HG03097 (cell line): ENCODE data around the gene PITPNM2.
"Not testable (repeated sequence)": the region's sequence is repeated elsewhere in the genome, so short reads cannot be mapped to it uniquely, and the experiment has no call there.

Source experiments
- ATAC-seq: cut with Tn5 transposase; IDR thresholded peaks from one replicate; pipeline ENCODE4 v1.9.1; 2021; ENCODE audit not compliant: unreplicated experiment, low FRiP score

Gene PITPNM2

DNA sequence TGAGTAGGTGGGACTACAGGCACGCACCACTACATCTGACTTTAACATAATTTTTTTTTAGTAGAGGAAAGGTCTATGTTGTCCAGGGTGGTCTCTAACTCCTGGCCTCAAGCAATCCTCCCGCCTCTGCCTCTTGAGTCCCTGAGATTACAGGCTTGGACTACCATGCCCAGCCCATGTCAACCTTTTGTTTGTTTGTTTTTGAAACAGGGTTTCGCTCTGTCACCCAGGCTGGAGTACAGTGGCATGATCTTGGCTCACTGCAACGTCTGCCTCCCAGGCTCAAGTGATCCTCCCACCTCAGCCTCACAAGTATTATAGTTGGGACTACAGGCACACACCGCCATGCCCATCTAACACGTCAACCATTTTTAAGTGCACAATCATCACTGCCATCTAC is 29.2 kb downstream of the PITPNM2 start:
- ATAC-seq: no peak

- no peak for ATAC-seq
Observed at GRCh38 chr12:123120452-123121166, 30.3 kb downstream of the PITPNM2 start.

GRCh38 chr12:123119808-123120207 is 31.1 kb downstream of the PITPNM2 start:
- no peak for ATAC-seq

DNA sequence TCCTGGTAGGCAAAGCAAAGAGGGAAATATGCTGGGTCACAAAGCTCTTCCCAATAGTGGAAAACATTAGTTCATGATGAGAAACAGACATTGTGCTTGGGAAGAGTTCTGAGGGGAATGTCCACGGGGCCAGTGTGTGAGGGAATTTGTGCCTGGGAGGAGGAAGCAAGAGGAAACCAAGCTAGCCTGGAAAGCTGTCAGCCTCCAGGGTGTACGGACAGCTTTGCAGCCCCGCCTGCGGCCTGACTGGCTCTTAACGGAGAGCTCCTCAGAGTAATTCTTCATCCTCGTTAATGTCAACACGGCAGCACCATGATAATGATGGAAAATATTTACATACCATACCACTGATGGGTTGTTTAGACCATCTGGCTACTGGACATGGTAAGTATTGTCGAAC is 32.4 kb downstream of the PITPNM2 start:
- no peak for ATAC-seq

DNA sequence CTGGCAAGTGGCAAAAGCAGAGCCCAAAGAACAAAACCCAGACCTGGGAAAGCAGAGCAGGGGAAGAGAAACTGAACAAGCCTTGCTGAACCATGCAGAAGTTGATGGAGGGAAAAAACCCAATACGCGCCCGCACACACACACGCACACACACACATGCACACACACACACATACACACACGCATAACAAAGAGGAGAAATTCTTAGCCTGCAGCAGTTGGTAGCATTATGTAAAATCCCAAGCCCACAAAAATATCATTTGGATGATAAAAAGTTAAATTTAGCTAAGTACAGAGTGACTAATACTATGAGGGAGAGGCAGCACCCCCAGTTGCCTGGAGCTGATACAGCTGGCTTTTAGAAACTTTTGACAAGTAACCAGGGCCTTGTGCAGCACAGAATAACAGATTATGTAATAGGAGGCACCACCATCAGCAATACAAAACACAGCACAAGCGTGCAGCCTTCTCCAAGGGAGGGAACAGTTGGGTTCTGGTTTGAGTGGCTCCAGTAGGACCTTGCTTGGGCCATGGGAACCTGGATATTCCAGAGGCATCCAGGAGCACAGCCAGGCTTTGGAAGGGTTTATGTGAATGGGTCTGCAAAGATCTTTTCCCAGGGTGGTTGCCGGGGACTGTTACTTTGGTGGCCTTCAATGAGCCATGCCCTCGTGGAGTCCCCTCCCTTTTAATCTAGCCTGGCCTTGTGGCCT is 35.3 kb downstream of the PITPNM2 start:
- no peak for ATAC-seq

- no peak for ATAC-seq
Observed at GRCh38 chr12:123114304-123115083, 36.4 kb downstream of the PITPNM2 start.

GRCh38 chr12:123113026-123113425 is 37.9 kb downstream of the PITPNM2 start:
- no peak for ATAC-seq

DNA sequence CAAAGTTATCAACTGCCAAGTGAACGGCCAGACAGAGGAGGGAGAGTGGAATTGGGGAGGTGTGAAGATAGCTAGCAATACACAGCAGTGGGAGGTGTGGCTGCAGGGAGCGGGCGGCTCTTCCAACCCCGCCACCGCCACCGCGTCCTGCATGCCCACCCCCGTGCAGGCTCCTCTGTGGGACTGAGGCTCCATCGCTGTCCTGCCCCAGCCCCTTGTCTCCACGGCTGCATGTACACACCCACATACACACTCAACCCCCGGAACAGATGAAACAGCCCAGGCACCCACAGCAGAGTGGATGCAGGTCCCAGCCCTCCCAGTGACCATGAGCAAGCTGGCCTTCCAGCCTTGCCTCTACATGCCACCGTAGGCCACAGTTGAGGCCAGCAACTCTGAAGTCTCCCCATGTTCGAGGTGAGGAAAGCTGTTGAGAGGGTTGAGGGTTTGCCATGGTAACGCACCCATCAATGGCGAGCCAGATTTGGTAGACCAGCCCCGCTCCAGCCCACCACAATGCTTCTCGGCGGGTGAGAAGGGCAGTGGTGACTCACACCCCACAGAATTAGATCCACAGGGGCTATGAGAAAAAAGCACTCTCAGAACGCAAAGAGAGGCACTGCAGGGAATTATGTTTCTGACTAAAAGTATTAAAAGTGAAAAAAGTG is 39.3 kb downstream of the PITPNM2 start:
- no peak for ATAC-seq

DNA sequence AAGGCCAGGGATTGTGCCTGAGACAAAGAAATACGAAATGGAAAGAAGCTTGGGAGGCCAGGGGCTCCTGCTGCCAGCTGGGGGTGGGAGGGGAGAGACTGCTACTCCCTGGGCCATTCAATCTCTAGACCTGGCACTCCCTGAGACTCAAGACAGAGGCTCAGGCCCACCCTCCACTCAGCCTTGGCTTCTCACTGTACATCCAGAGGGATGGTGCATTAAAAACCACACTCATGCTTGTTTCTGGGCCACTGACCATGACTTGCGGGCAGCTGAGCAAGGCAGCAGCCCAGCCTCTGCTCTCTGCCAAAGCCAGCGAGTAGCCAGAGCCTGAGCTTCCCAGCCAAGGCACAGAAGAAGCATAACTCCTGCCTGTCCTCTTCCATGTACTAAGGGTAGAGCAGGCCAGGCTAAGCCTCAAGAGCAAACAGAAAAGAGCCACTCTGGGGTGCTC is 41.5 kb downstream of the PITPNM2 start:
- ATAC-seq: no peak

- no peak for ATAC-seq
Observed at GRCh38 chr12:123108682-123109066, 42.2 kb downstream of the PITPNM2 start.

- ATAC-seq: no peak
Observed at GRCh38 chr12:123107926-123108681, 42.8 kb downstream of the PITPNM2 start.

- no peak for ATAC-seq
Observed at GRCh38 chr12:123106640-123107359, 44.1 kb downstream of the PITPNM2 start.

DNA sequence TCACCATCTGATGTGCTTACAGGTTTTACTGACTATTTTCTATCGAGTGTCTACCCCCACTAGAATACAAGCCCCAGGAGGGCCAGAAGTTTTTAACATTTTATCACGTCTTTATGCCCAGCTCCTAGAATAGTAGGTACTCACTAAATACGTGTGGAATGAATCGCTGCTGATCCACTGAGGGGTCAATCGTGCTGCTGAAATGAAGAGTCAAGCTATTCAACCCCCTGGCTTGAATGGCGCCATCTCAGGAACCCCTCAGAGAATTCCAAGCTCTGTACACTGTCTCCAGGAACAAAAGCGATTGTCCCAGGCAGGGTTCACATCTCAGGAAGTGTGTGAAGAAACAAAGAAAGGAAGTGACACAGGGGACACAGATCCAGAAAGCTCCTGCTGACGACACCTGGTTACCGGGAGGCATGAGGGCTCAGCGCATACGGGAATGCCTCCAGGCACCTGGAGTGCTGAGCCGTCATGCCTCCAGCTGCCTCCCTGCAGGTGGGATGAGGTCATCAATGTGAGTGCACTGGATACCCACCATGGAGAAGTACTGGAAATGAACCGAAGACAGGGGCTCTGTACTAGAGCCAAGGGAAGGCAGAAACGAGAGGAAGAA is 45.6 kb downstream of the PITPNM2 start:
- ATAC-seq: no peak

- ATAC-seq: no peak
Observed at GRCh38 chr12:123104809-123105208, 46.1 kb downstream of the PITPNM2 start.

DNA sequence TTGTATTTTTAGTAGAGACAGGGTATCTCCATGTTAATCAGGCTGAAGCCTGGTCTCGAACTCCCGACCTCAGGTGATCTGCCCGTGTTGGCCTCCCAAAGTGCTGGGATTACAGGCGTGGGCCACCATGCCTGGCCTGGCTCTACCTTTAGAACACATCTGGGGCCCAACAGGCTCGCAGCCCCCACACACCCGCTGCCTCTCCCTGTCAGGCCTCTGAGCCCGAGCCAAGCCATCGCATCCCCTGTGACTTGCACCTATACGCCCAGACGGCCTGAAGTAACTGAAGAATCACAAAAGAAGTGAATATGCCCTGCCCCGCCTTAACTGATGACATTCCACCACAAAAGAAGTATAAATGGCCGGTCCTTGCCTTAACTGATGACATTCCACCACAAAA is 46.8 kb downstream of the PITPNM2 start:
- not testable (repeated sequence) for ATAC-seq

DNA sequence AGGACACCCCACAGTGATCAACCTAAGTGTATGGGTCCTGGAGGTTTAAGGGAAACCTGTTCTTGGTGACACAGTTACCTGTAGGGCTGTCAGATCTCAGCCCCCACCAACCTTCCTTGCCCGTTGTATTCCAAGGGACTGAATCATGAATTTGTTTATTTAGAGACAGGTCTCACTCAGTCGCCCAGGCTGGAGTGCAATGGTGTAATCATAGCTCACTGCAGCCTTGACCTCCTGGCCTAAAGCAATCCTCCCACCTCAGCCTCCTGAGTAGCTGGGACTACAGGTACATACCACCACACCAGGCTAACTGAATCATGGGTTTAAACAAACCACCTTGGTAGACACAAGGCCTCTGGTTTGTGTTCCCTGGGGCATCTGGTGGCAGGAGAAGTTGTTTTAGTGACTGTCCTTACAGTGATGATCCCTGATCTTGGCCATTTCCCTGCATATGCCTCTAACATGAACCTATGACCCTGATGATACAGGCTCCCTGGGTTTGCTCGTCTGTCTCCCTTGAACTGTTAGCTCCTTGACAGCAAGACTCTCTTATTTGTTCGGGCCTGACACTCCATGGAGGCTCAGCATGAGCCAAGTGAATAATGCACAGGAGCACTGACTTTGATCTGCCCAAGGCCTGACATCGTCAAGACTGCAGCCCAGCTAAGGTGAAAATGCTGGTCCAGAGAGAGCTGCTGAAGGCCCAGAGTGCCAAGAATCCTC is 47.9 kb downstream of the PITPNM2 start:
- ATAC-seq: no peak

- ATAC-seq: no peak
Observed at GRCh38 chr12:123102366-123102765, 48.5 kb downstream of the PITPNM2 start.

- no peak for ATAC-seq
Observed at GRCh38 chr12:123101526-123101925, 49.4 kb downstream of the PITPNM2 start.
